NCI-H345 treated with DMSO at 0.1 percent for 48 hours (cell line): ENCODE results near the gene ZNF771.
A peak's percentile ranks its signal among the peaks of the same experiment; 100 is the strongest.
"Not testable (repeated sequence)": the region's sequence is repeated elsewhere in the genome, so short reads cannot be mapped to it uniquely, and the experiment has no call there.

ENCODE experiments used
- DNase-seq: peaks from one replicate; lab custom pipeline; 2025; ENCODE audit not compliant: unreplicated experiment; lab: John Stamatoyannopoulos, UW

The ZNF771 gene

DNA sequence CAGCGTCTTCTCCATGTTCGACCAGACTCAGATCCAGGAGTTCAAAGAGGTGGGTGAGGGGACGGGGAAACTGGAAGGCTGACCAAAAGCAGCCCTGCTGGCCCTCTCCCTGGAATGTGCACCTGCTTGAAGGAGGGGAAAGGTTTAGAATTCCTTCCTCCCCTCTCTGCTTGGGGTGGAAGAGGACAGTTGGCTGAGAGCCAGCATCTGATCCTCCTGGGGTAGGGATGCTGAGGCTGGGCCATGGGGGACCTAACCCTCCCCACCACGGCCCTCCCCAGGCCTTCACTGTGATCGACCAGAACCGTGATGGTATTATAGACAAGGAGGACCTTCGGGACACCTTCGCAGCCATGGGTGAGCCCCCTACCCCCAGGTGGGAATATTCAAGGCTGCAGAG lies 31.5 kb upstream of the ZNF771 start:
- DNase-seq = no peak

DNA sequence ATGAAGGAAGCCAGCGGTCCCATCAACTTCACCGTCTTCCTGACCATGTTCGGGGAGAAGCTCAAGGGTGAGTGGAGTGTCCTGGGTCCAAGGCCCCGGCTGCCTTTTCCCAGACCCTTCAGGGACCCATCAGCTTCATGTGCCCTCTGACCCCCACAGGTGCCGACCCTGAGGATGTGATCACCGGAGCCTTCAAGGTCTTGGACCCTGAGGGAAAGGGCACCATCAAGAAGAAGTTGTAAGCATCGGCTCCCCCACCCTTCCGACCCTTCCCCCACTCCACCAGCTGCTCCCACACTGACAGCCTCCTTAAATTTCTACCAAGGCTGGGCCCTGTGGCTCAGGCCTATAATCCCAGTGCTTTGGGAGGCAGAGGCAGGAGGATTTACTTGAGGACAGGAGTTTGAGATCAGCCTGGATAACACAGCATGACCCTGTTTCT lies 30.9 kb upstream of the ZNF771 start:
- no peak for DNase-seq

DNA sequence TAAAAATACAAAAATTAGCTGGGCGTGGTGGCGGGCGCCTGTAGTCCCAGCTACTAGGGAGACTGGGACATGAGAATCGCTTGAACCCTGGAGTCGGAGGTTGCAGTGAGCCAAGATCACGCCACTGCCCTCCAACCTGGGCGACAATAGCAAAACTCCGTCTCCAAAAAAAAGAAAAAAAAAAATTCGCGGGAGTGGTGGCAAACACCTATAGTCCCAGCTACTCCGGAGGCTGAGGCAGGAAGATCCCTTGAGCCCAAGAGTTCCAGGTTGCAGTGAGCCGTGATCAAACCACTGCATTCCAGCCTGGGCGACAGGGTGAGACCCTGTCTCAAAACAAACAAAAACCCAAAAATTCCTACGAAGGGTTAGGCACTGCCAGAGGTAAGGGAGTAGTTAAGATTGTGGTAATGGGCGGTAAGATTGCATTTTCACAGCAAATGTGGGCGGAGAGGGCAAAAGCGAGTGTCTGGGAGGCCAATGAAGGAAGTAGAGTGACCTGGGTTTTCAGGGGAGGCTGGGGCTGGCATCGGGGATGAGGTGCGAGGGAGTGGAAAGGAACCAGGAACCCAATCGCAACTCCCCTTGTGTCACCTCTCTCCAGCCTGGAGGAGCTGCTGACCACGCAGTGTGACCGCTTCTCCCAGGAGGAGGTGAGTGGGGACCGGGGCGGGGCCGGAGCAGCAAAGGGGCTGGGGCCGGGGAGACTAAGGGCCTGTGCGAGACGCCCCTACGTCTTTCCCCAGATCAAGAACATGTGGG lies 30.2 kb upstream of the ZNF771 start:
- no peak for DNase-seq

DNA sequence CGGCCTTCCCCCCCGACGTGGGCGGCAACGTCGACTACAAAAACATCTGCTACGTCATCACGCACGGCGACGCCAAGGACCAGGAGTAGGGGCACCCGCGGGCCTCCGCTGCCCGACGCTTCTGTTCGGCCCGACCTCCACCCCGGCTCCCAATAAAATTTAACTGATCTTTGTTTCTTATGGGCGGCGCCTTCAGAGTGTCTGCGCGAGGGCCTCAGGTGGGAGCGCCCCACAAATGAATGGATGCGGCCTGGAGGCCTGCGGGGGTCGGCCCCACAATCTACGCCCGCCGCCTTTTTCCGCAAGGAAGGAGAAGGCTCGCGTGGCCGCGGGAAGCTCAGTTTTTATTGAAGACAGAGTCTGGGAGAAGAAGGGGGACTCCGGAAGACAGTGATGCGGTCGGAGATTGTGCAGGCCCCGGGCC lies 29.6 kb upstream of the ZNF771 start:
- peak; percentile 91 for DNase-seq

DNA sequence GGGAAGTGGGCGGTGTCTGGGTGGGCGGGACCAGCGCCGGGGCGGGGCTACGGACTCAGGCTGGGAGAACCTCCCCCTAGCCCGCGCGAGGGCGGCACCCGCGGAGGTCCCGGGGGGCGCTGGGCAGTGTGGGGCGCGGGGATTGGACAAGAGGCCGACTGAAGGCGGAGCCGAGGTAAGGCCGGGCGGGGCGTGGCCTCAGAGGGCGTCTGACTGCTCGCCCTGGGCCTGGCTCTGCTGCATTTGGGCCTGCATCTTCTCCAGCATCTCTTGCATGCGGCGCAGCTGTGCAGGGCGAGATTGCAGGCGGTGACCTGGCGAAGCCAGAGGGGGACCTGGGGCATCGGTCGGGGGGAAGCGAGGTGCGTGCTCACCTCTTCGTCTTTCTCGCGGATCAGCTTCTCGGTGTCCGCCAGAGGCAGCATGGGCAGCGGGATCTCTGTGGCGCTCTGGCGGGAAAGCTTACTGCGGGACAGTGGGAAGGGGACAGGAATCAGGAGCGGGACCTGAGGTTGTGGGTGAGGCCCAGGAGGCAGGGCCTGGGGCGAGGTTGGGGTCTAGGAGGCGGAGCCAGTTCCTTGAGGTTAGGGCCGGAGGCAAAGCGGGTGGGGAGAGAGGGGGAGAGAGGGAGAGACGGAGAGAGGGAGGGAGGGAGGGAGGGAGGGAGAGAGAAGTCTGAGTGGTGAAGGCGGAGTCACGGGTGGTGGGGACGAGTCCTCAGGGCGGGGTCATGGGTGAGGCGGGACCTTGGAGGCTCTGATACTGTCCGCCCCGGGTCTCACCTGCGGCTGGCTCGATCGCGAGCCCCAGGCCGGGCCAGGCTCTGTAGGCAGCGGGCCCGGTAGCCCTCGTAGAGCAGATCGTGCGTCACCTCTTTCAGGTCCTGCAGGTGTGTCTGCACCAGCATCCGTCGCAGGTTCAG lies 28.9 kb upstream of the ZNF771 start:
- DNase-seq = peak; percentile 94

DNA sequence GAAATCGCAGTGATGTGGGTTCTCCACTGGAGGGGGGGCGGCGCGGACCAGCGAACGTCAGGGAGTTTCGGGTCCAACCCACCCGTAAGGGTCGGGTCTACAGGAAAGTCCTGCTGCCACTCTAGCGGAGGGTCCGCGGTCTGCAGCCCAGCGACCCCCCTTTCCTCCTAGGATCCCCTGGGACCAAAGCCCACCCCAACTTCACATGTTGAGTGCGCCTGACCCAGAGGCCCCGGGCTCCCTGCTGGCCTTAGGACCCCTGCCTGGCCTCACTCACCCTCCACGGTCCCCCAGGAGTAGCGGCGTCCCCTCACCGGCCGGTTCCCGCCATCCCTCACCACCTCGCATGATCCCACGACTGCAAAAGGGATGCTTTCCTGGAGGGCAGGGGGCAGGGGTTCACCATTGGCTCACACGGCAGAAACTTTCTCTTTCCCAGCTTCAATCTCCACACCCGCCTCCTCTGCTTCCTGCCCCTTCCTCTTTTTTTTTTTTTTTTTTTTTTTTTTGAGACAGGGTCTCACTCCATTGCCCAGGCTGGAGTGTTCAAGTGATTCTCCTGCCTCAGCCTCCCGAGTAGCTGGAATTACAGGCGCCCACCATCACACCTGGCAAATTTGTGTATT lies 28.1 kb upstream of the ZNF771 start:
- DNase-seq = no peak

DNA sequence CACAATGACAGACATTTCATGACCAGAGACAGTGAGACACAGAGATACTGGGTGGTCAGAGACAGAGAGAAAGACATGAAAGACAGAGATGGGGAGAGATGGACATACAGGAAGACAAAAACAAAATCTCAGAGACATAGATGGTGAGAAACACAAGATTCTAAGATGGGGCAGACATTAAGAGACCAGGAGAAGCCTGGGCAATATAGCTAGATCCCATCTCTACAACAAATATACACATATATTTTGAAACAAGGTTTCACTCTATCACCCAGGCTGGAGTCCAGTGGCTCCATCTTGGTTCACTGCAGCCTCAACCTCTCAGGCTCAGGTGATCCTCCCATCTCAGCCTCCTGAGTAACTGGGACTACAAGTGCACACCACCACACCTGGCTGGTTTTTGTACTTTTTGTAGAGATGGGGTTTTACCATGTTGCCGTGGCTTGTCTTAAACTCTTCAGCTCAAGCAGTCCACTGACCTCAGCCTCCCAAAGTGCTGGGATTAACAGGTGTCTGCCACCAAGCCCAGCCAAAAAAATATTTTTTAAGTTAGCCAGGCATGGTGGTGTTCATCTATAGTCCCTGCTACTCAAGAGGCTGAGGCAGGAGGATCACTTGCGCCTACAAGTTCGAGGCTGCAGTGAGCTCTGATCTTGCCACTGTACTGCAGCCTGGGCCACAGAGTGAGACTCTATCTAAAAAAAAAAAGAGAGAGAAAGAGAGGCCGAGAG lies 27.2 kb upstream of the ZNF771 start:
- DNase-seq = no peak

DNA sequence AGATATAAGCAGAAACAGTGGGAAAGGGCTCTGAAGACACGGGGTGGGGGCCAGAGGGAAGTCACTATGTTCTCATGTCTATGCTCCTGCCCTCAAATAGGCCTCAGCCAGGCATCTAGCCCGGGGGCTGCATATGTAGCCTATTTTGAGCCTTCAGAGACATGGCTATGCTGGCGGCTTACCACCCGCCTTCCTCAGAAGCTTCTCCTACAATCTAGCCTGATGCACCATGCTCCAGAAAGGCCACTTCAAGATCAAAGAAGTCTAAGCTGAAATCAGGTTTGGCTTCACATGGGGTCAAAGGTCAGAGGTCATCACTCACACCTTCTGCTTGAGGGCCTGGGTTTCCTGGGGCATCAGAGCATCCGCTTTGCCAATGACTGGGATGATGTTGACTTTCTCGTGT lies 26.6 kb upstream of the ZNF771 start:
- no peak for DNase-seq

DNA sequence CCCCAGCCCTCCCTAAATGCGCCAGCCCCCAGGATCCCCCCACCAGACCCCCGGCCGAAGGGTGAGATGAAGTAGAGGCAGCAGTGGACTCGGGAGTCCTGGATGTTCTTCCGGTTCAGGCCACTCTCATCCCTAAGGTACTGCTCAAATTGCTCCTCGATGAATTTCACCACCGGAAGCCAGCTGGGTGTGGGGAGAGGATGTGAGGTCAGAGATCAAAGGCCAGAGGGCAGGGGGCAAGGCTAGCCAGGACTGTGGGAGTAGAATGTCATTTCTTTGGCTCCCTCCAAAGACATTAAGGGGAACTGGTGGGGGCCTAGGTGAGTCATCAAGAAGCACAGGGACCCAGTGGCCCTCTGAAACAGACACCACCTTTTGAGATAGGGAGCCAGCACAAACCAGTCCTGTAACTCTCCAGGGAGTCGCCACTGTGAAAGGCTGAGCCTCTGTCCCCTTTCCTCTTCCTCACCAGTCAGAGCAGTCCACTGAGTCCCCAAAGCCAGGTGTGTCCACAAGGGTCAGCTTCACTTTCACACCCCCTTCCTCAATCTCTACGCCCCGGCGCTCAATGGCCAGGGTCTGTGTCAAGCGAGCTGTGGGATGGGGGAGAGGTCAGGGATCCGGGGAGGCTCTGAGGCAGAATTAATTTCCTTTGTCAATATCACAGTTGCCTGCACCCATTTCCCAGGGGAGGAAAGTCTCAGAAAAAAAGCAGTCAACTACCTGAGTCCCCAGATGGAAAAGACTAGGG lies 25.9 kb upstream of the ZNF771 start:
- DNase-seq = no peak

DNA sequence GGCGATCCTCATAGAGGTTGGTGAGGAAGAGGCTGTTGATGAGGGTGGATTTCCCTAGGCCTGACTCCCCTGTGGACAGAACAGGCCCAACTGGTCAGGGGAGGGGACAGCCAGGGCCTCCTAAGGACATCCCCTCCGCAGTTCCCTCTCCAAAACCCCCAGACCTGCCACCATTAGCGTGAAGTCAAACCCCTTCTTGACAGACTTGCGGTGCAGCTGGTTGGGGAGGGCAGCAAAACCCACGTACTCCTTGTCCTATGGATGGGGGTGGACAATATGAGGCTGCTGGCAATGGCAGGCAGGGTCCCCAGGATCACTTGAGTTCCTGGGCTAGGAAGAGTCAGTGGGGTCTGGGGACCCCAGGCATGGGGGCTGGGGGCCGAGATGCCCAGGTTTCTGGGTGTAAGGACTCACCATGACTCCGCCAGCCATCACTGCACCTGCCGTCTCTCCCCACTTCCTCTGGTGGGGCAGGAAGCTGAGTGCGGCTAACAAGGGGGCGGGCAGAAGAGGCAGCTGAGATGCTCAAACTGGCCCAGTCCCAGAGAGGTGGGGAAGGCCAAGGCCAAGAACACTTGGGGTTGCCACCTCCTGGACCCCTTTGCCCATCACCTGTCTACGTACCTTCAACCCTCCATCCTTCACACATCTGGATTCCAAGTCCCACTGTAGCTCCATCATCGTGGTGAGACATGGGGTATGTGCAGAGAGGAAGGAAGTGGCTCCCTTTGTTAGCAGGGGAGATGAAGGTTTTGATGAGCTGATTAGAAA lies 25.1 kb upstream of the ZNF771 start, which contains the start of gene SEPTIN1:
SEPTIN1 (minus strand) TSS at position 451 of the 771 bp plus-strand sequence; CDS start at position 432, 19 bp downstream.
- no peak for DNase-seq

DNA sequence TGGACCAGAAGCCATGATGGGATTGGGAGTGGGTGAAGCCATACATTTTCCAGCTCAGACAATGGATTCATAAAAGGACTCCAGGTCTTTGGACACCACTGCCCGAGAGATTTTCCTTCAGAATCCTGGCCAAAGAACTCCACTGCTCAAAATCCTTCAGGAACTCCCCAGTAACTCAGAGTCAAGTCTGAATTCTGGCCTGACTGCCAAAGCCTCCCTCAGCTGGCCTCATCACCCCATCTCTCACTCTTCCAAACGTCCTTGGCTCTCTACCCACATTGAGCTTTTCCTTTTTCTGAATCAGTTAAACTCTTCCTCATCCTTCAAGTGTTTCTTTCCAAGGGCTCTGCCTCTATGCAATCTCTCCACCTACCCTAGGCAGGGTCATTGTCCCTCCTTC lies 23.9 kb upstream of the ZNF771 start:
- no peak for DNase-seq

DNA sequence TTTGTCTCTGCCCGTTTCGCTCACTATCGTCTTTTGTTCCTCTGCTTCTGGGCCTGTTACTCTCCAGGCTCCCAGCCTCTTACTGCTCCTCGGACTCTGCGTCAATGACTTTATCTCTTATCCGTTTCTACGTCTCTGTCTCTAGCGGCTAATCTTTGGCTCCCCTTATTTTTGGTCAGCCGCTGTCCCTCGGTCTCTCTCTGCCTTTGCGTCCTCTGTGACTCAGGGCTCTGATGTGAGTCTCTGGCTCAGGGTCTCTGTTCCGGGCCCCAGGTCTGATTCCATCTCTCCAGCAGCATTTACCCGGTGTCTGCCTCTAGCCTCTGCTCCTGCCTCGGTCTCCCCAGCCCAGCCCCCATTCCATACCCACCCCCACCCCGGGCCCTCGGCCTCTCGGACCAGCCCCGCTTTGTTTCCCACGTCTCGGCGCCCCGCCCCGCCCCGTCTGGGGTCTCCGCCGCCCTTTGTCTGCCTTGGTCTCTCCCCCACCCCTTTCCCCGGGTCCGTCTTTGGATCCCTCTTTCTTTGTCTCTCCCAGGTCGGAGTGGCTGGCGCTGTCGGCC lies 12.7 kb upstream of the ZNF771 start:
- DNase-seq = no peak

DNA sequence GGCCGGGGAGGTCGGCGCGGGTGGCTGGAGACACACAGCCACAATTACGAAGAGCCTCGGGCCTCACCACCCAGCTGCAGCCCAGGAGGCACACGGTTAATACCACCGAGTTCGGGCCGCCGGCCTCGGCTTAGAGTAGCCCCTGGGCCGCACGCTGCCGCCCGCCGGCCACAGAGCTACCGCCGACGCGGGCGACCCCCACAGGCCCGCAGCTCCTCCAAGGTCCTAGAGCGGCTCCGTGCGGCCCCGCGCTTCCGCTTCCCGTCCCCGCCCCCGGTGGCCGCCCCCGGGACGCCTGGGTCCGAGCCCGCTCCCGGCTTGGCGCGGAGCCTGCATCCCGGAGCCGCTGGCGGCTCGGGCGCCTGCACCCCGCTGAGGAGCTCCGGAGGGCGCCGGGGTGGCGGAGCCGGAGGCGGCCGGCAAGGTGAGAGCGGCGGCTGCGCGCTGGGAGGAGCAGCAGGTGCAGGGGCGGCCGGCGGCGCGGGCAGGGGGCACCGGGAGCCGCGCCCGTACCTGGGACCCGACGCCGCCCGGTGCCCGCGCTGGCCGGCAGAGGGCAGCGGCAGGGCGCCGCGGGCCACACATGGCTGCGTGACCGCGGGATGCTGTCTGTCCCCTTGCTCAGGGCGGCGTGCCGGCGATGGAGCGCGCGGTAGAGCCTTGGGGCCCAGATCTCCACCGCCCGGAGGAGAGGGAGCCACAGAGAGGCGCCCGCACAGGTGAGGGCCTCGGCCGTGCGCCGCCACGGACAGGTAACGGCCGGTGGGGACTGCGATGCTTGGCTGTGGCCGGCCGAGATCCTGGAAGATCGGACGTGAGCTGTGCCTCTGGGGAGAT lies 12.0 kb upstream of the ZNF771 start, which contains the start of gene ZNF48:
ZNF48 (plus strand) TSS at position 266 of the 837 bp plus-strand sequence; CDS start at position 641, 375 bp downstream.
- DNase-seq = peak; percentile 75

DNA sequence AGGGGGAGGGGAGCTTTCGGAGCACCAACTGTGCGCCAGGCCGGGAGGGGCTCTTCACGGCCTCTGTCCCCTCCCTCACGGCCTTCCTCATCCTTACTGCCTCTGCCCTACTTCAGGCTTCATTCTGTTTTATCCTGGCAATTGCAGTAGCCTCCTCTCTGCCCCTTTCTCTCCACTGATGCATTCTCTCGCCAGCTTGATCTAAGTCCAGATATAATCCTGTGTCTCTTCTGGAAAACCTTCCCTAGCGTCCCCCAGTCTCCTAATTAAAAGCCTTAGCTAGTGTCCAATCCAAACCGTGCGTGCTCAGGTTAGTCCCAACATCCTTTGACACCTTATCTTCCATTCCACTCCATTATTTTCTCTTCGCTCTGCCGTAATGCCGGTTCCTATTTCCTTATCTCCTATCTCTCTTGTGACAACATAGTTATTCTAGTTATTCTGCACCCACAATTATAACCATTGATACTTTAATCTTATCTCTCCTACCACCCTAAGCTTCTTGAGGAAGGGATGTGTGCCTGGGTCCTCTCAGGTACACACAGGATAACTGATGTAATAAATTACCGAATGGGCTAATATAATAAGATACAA lies 11.3 kb upstream of the ZNF771 start:
- DNase-seq = peak; percentile 29

DNA sequence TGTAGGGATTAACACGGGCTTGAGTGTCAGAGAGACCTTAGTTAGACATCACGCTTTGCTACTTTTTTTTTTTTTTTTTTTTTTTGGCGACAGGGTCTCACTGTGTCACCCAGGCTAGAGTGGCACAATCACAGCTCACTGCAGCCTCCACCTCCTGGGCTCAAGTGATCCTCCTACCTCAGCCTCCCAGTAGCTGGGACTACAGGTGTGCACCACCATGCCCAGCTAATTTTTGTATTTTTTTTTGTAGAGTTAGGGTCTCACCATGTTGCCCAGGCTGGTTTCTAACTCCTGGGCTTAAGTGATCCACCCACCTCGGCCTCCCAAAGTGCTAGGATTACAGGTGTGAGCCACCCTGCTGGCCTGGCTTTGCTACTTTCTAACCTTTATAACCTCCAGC lies 10.8 kb upstream of the ZNF771 start:
- DNase-seq = not testable (repeated sequence)

DNA sequence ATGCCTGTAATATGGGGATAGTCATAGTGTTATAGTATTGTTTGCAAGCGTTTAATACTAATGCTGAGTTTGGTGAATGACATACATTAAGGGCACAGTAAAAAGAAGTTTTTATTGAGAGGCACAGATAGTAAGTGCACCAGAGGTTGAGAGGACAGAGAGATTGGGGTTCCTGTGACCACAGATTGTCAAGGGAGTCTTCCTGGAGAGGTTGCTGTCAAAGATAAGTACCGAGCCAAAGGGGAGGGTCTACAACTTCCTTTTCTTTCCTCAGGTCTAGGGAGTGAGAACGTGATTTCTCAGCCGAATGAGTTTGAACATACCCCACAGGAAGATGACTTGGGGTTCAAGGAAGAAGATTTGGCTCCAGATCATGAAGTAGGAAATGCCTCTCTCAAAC lies 10.3 kb upstream of the ZNF771 start:
- no peak for DNase-seq

DNA sequence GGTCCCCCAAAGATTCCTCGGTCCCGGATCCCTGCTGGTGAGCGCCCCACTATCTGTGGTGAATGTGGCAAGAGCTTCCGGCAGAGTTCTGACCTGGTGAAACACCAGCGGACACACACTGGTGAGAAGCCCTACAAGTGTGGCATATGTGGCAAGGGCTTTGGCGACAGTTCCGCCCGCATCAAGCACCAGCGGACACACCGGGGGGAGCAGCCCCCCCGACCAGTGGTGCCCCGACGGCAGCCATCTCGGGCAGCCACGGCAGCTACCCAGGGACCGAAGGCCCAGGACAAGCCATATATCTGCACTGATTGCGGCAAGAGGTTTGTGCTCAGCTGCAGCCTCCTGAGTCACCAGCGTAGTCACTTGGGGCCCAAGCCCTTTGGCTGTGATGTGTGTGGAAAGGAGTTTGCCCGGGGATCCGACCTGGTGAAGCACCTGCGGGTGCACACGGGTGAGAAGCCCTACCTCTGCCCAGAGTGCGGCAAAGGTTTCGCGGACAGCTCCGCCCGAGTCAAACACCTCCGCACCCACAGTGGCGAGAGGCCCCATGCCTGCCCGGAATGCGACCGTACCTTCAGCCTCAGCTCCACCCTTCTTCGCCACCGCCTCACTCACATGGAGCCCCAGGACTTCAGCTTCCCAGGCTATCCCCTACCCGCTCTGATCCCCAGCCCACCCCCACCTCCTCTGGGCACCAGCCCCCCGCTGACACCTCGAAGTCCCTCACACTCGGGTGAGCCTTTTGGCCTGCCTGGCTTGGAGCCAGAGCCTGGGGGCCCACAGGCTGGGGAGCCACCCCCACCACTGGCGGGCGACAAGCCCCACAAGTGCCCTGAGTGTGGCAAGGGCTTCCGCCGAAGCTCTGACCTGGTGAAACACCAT lies 9.4 kb upstream of the ZNF771 start:
- DNase-seq = no peak
